Epithelial cell of proximal tubule (primary cell): ENCODE results near the gene MED22. TPM values are rescaled to one million over a fixed set of nuclear protein-coding genes. Genes with fewer than 3 reads are reported as not detected.
"Not testable (repeated sequence)": the region's sequence is repeated elsewhere in the genome, so short reads cannot be mapped to it uniquely, and the experiment has no call there.

Experiments
- DNase-seq: peaks from one replicate; pipeline ENCODE4 v3.0.0-alpha.2; 2011; ENCODE audit warnings: low read depth
- H3K4me3 ChIP-seq: 2 replicates; pipeline ENCODE4 v1.5.1; 2011; ENCODE audit warnings: low read depth, mild to moderate bottlenecking, low read length
- total RNA-seq: library from RNA; depleted of rRNA; stranded (reverse); fragments of >200 nt; gene quantifications from 2 replicates; pipeline ENCODE4 v1.2.3, GENCODE V29; 2015
- TF ChIP-seq, protein P1 (sequence below): conservative IDR thresholded peaks from 2 replicates; pipeline ENCODE4 v1.5.1; 2012; ENCODE audit warnings: low read depth, mild to moderate bottlenecking, low read length

MED22 gene
- total RNA-seq, 1 donor from 2014 or later = 18.4 TPM

DNA sequence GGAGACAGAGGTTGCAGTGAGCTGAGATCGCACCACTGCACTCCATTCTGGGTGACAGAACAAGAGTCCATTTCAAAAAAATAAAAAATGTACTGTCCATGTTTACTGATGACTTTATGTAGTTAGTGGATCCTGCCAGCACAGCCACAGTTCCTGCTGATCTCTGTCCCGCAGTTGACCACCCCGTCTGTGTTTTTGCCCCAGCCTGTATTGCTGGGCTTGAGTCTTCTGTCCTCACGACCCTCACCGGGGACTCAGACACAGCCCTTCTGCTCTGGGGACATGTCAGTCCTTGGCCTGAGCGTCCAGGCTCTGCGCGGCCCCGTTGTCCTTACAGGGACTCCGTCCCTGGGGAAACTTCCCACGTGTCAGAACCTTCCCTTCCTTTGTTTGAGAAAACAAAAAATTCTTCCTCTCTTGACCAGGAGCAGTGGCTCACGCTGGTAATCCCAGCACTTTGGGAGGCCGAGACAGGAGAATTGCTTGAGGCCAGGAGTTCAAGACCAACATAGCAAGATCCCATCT is 26.5 kb downstream of the MED22 start:
- DNase-seq = no peak
- TF ChIP-seq, protein P1, sequence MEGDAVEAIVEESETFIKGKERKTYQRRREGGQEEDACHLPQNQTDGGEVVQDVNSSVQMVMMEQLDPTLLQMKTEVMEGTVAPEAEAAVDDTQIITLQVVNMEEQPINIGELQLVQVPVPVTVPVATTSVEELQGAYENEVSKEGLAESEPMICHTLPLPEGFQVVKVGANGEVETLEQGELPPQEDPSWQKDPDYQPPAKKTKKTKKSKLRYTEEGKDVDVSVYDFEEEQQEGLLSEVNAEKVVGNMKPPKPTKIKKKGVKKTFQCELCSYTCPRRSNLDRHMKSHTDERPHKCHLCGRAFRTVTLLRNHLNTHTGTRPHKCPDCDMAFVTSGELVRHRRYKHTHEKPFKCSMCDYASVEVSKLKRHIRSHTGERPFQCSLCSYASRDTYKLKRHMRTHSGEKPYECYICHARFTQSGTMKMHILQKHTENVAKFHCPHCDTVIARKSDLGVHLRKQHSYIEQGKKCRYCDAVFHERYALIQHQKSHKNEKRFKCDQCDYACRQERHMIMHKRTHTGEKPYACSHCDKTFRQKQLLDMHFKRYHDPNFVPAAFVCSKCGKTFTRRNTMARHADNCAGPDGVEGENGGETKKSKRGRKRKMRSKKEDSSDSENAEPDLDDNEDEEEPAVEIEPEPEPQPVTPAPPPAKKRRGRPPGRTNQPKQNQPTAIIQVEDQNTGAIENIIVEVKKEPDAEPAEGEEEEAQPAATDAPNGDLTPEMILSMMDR = no peak
- no peak overlapping the region for H3K4me3 ChIP-seq

DNA sequence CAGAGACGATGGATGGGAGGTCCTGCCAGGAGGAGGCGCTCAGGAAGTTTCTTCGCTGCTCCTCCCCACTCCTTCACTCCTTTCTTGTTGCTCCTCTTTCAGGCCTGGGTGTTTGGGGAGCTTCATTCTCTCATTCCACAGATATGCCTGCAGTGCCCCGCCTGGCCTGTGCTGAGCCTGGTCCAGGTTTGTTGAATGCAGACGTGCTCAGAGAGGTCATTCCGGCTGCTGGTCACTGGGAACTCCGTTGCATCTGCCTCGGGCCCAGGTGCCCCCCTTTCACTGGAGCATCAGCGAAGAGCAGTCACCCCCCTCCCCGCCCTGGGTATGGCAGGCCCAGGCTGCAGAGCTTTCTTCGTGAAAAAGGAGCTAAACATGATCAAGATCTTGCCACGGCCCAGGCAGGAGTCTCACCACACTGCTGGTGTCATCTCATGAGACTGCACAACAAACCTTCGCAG is 27.5 kb downstream of the MED22 start:
- no peak overlapping the region for H3K4me3 ChIP-seq
- TF ChIP-seq, protein P1 = no peak
- DNase-seq = no peak

DNA sequence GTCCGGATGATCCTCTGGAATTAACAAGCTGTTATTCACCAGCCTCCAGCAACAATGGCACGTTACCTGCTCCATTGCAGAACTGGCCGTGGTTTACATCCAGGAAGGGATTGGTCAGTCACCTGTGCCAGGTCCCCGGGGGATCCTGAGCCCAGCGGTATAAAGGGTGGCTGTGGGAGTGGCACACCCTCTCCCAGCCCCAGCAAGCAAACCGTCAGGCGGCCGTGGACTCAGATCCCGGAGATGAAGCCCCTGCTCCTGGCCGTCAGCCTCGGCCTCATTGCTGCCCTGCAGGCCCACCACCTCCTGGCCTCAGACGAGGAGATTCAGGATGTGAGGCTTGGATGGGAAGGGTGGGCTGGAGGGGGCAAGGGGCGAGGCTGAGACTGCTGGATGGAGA is 30.4 kb downstream of the MED22 start:
- not testable (repeated sequence) for H3K4me3 ChIP-seq, DNase-seq

DNA sequence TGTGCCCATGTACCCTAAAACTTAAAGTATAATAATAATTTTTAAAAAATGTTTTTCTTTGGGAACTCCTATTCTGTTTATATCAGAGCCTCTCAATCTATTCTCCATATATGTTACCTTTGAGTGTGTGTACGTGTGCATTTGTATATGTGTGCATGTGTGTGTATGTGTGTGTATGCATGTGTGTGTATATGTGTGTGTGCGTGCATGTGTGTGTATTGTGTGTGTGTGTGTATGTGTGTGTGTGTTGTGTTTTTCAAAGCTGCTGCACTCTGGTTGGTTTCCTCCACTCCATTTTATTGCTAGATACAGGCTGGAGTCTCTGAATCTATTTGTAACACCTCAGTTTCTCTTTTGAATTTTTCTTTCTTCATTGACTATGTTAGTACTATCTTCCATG is 31.9 kb downstream of the MED22 start:
- no peak overlapping the region for H3K4me3 ChIP-seq
- no peak for DNase-seq

DNA sequence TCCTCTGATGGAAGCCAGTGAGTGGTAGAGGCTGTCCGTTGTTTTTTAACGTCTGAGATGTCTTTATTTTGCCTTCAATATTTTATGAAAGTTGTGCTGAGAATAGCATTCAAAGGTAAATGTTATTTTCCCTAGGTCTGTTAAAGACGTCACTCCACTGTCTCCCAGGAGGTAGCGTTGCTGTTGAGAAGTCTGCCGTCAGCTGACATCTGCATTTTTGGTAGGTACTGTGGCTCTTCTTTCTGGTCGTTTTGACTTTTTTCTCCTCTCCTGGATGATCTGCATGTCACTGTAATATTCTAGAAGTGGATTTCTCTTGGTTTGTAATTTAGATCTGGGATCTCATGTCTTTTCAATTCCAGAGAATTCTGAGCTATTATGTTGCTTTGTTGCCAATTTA is 38.3 kb downstream of the MED22 start:
- no peak for DNase-seq
- TF ChIP-seq, protein P1 = no peak

More for the DNA sequence above, 31.9 kb downstream of the MED22 start:
- TF ChIP-seq, protein P1 = no peak

DNA sequence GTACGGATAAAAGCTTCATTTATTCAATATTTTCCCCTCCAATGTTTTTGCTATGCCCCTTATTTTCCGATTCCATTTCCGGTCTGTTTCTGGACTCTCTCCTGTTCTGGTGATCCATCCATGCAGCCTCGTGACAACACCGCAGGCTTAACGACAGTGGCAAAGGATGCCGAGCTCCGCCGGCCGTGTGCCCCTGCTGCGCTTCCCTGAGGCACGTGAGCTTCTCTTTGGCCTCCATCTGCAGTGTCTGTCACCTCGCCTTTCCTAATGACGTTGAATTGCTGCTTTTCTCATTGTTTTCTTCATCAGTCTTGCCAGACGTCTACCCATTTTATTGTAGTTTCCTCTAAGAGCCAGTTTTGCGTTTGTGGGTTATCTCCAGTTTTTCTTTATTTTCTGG is 40.6 kb downstream of the MED22 start:
- no peak overlapping the region for H3K4me3 ChIP-seq
- DNase-seq = no peak
- TF ChIP-seq, protein P1 = no peak

More for the DNA sequence above, 38.3 kb downstream of the MED22 start:
- H3K4me3 ChIP-seq = no peak overlapping the region

DNA sequence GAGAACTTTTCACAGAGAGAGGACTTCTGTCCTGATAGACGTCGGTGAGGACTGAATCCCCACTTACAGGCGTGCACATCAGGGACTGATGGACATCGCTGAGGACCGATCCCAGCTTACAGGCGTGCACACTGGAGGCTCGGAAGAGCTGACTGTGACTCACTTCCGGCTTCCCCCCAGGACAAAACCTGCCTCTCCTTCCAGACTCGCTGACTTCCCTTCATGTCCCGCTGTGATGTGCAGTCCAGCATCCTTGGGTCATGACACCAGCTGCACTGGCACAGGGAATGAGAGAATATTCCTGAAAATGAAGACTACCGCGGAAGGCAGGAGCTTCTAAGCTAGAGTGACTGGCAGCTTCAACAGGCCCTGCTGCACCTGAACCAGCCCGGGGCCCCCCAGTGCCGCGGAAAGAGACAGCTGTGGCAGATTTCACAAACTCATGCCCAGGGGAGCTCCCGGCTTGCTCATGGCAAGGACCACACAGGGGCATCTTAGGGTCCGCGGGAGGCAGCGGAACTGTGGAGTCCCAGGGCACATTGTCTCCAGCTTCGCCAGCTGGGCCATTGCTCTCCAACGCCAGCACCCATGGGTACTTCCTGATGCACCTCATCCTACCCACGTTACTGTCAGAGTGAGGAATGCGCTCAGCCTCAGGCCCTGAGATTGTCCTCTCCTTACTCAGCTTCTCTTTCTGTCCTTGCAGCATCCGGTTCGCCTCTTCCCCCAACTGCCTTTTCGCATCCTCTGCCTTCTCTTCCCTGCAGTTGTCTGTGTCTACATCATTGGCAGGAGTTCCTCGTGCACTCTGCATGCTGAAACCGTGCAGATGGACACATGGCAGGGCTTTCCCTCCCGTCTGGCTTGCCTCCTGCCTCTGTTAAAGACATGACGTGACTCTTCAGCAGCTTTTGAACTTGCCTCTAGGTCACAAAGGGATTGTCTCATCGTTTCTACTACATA is 41.4 kb downstream of the MED22 start:
- H3K4me3 ChIP-seq = no peak overlapping the region
- DNase-seq = no peak
- TF ChIP-seq, protein P1 = no peak
